OCI-LY7 (cell line): Measurements from ENCODE around the gene FN3K. TPM values are rescaled to one million over a fixed set of nuclear protein-coding genes. Genes with fewer than 3 reads are reported as not detected.

Experiments used
- BruUV-seq: library from RNA; stranded (reverse); fragments of 400-500 nt; replicated peaks from 2 replicates; lab custom pipeline; 2021; lab: Mats Ljungman, UMichigan
- CTCF ChIA-PET: fragments of 300-600 bp; sonication (Branson Sonifier 250); formaldehyde crosslinking; loops from one replicate; lab custom pipeline; 2022; ENCODE audit warnings: antibody characterized with exemption; ENCODE audit not compliant: unreplicated experiment; lab: Charles Lee
- POLR2A ChIA-PET: fragments of 300-600 bp; sonication (Branson Sonifier 250); formaldehyde crosslinking; loops from one replicate; lab custom pipeline; 2022; ENCODE audit warnings: antibody characterized with exemption; lab: Charles Lee
- DNase-seq: peaks from one replicate; pipeline ENCODE4 v3.0.0-alpha.2; 2015; ENCODE audit warnings: low spot score
- H2AFZ ChIP-seq: fragments of 200-600 bp; sonication (generic), shearing (Covaris generic); 2 replicates; pipeline ENCODE4 v1.6.1; 2014; ENCODE audit warnings: mild to moderate bottlenecking, antibody characterized with exemption, low read length, moderate library complexity
- H3K27ac ChIP-seq: fragments of 200-600 bp; sonication (generic); 2 replicates; pipeline ENCODE4 v1.5.1; 2014; ENCODE audit warnings: mixed run types, low read depth, mild to moderate bottlenecking, moderate library complexity, low read length, inconsistent platforms; ENCODE audit not compliant: poor library complexity, severe bottlenecking
- H3K36me3 ChIP-seq: fragments of 200-600 bp; sonication (generic); 2 replicates; pipeline ENCODE4 v1.6.1; 2014; ENCODE audit warnings: mild to moderate bottlenecking, antibody characterized with exemption, low read length, moderate library complexity, mixed read lengths; ENCODE audit not compliant: insufficient read depth
- H3K4me1 ChIP-seq: fragments of 200-600 bp; sonication (generic); 2 replicates; pipeline ENCODE4 v1.5.1; 2014; ENCODE audit warnings: mild to moderate bottlenecking, low read length; ENCODE audit not compliant: insufficient read depth, poor library complexity, severe bottlenecking
- H3K4me2 ChIP-seq: fragments of 200-600 bp; sonication (generic); 2 replicates; pipeline ENCODE4 v1.6.1; 2014; ENCODE audit warnings: mild to moderate bottlenecking, low read length
- H3K4me3 ChIP-seq: fragments of 200-600 bp; sonication (generic); 2 replicates; pipeline ENCODE4 v1.5.1; 2014; ENCODE audit warnings: mild to moderate bottlenecking, low read depth, low read length; ENCODE audit not compliant: poor library complexity, severe bottlenecking
- H3K79me2 ChIP-seq: fragments of 200-600 bp; sonication (generic); 2 replicates; pipeline ENCODE4 v1.6.1; 2016; ENCODE audit warnings: low read depth, mild to moderate bottlenecking, low read length, moderate library complexity, mixed read lengths; ENCODE audit not compliant: insufficient read depth
- H3K9me2 ChIP-seq: fragments of 200-600 bp; sonication (generic); 2 replicates; pipeline ENCODE4 v1.6.1; 2016; ENCODE audit warnings: mild to moderate bottlenecking, low read length, mixed read lengths; ENCODE audit not compliant: insufficient read depth
- H3K9me3 ChIP-seq: fragments of 200-600 bp; sonication (generic); 2 replicates; pipeline ENCODE4 v1.6.1; 2014; ENCODE audit warnings: mild to moderate bottlenecking, mixed run types, low read length, mixed read lengths
- H4K20me1 ChIP-seq: fragments of 200-600 bp; sonication (generic); 2 replicates; pipeline ENCODE4 v1.6.1; 2014; ENCODE audit warnings: mild to moderate bottlenecking, antibody characterized with exemption, low read length, moderate library complexity, mixed read lengths; ENCODE audit not compliant: insufficient read depth
- EZH2phosphoT487 ChIP-seq: fragments of 200-600 bp; sonication (generic); IDR thresholded peaks from 2 replicates; pipeline ENCODE4 v1.6.1; 2018; ENCODE audit warnings: low read depth, borderline replicate concordance, mild to moderate bottlenecking, mixed run types, antibody characterized with exemption, low read length, moderate library complexity, mixed read lengths
- intact Hi-C: fragments of 100-400 bp; cut with micrococcal nuclease; formaldehyde crosslinking; loops from one replicate; pipeline ENCODE4 v1.10.0; 2022; ENCODE audit not compliant: unreplicated experiment
- total RNA-seq, 2 experiments: library from RNA; depleted of rRNA in 1 of 2; stranded (reverse); fragments of >200 nt in 1 of 2; shearing (Covaris generic) in 1 of 2; gene quantifications; 2 replicates each; pipeline ENCODE4 v1.2.3, GENCODE V29; 2014 to 2022
- TF ChIP-seq, protein P1 (sequence below): fragments of 200-600 bp; sonication (generic); conservative IDR thresholded peaks from 2 replicates; pipeline ENCODE4 v1.5.1; 2014; ENCODE audit warnings: mild to moderate bottlenecking, antibody characterized with exemption, low read length, moderate library complexity, mixed read lengths

The FN3K gene
- total RNA-seq, 2 experiments from 2014 or later, result 3.8 to 32.3 TPM

DNA sequence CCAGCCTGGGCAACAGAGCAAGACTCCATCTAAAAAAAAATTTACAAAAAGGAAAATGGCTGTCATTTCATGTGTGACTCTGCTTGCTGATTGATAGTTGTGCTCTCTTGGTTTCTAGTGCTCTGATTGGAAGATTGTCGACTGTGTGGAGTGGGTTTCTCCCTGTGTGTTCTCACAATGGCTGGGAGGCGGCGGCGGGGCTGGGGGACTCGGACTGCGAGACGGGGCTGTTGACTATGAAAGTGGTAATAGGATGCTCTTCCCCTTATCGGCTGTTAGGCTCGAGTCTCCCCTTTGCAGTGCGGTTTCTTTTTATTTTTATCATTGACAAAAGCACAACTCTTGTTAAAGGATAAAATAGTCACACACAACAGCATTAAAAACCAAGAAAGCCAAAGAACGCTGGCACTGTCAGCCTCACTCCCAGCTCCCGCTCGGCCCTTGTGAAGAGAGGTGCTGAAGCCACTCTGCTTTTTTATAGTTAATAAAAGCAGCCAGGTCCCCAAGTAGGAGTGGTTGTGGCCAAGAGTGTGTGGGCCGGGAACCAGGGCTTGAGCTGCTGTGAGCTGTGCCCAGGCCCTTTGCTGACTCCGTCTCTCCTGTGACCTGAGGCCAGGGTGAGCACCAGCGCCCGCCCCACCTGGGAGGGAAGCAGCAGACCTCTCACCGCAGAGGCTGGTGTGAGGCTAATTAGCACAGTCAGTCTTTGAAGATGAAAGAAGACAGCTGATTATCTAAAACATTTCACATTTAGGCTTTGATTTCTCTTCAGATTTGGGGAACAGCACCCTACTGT, 53.0 kb downstream of the FN3K start:
- no peaks in the 10 kb centered on the region for H3K9me2 ChIP-seq
- no peak overlapping the region for H3K4me3 ChIP-seq
- peak overlapping the region; percentile 84 for H3K27ac ChIP-seq
- no peaks in the 10 kb centered on the region for H4K20me1 ChIP-seq
- H3K4me1 ChIP-seq, result peaks cover 37% of the 10 kb centered on the region
- TF ChIP-seq EZH2phosphoT487, result no peak
- TF ChIP-seq, protein P1, sequence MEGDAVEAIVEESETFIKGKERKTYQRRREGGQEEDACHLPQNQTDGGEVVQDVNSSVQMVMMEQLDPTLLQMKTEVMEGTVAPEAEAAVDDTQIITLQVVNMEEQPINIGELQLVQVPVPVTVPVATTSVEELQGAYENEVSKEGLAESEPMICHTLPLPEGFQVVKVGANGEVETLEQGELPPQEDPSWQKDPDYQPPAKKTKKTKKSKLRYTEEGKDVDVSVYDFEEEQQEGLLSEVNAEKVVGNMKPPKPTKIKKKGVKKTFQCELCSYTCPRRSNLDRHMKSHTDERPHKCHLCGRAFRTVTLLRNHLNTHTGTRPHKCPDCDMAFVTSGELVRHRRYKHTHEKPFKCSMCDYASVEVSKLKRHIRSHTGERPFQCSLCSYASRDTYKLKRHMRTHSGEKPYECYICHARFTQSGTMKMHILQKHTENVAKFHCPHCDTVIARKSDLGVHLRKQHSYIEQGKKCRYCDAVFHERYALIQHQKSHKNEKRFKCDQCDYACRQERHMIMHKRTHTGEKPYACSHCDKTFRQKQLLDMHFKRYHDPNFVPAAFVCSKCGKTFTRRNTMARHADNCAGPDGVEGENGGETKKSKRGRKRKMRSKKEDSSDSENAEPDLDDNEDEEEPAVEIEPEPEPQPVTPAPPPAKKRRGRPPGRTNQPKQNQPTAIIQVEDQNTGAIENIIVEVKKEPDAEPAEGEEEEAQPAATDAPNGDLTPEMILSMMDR, result no peak
- H3K4me2 ChIP-seq, result peak overlapping the region; percentile 64
- peaks cover 60% of the 10 kb centered on the region for H3K36me3 ChIP-seq
- H2AFZ ChIP-seq, result no peak overlapping the region
- ChIA-PET CTCF (no interaction called here), POLR2A (interaction anchor here (0.6 kb wide), 2 partner anchors 245 to 1632 kb away, joined by 3 read pairs; no protein-coding TSS in a partner anchor)
- intact Hi-C loops, result no loop called here
- no TSS peak for BruUV-seq
- peaks cover 4% of the 10 kb centered on the region; the same call in 1 of the 2 replicates for H3K79me2 ChIP-seq
- no peaks in the 10 kb centered on the region for H3K9me3 ChIP-seq
- no peak for DNase-seq

DNA sequence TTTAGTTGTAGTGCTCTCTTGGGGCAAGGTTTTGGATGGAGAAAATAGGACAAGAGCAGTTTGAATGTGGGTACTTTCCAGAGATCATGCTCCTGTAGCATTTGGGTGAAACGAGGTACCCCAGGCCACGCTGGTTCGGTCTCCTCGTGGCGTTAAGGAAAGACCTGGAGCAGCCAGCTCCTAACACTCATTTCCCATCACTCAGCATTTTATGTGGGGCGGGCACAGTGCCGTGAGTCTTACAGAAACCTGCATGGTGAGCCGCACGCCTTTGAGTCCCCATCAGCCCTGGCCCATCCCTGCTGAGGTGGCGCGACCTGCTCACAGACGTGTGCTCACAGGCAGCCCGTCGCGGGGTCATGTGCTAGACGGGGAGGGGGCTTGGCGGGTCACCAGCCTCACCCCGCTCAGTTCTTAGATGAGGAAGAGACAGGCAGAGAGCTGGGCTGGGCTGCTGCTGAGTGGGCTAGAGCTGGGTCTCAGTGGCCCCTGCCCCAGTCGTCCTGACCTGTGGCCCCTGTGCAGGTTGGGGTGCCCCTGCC, 53.7 kb downstream of the FN3K start:
- H3K36me3 ChIP-seq, result peaks cover 53% of the 10 kb centered on the region
- H4K20me1 ChIP-seq, result no peaks in the 10 kb centered on the region
- H3K4me1 ChIP-seq, result peaks cover 37% of the 10 kb centered on the region
- intact Hi-C loops, result no loop called here
- H3K9me2 ChIP-seq, result no peaks in the 10 kb centered on the region
- H3K79me2 ChIP-seq, result peaks cover 4% of the 10 kb centered on the region; the same call in 1 of the 2 replicates
- no peak overlapping the region for H2AFZ ChIP-seq
- ChIA-PET CTCF (no interaction called here), POLR2A (interaction anchor here (0.6 kb wide), 1 partner anchor 244 kb away, joined by 3 read pairs; no protein-coding TSS in a partner anchor)
- TF ChIP-seq EZH2phosphoT487, result no peak
- TF ChIP-seq, protein P1, result no peak
- no peaks in the 10 kb centered on the region for H3K9me3 ChIP-seq
- H3K27ac ChIP-seq, result no peak overlapping the region
- no peak overlapping the region for H3K4me3 ChIP-seq
- BruUV-seq, result no TSS peak
- no peak for DNase-seq
- H3K4me2 ChIP-seq, result no peak overlapping the region
